ENCODE data around the gene HSH2D. TPM values are rescaled to one million over a fixed set of nuclear protein-coding genes. Genes with fewer than 3 reads are reported as not detected.

HSH2D gene
- total RNA-seq (2021; fragmentation: NEBNext Ultra II Directional; extraction: Animal tissue kit (Norgen Biotek cat#: 25700)): not detected
- long read RNA-seq: 0 reads

DNA sequence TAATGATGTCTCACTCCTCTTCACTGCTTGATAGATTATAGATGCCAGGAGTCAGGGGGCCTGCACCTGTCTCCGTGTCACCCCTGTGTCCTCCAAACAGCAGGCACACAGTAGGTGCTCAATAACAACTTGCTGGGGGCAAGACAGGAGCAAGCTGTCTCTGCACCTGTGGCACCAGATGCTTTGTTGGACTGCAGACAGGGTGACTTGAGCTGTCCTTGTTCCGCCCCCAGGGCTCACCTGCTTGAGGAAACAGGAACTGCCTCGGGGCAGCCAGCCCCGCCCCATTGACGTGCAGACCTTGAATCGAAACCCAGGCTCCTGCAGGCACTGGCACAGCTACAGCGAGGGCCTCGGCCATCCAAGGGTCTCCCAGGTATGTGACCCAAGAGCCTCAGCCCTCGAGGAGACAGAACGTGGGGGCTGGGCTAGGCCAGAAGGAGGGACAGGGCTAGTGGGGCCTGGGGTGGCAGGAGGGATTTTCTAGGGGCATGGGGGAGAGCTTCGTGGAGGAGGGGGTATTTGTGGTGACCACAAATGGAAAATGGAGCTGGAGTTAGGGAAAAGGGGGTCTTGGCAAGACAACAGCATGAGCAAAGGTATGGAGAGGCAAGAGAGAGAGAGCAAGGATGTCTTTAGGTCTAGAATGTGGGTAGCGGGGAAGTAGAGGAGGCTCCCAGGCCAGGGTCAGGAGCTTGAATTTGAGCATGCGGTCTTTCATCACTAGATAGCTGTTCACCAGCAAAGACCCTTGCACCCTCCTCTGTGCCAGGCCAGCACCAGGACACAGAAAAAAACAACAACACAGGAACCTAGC, at the start of gene HSH2D:
HSH2D (plus strand) TSS at position 287 of the 817 bp plus-strand sequence. CDS start 5,066 bp downstream, outside the sequence.
- Mint-ChIP-seq H3K36me3 (ENCODE audit: low read depth) (no peaks in the 10 kb centered on the region), H3K27me3 (ENCODE audit: insufficient read depth) (peaks cover 12% of the 10 kb centered on the region), H3K9me3 (no peaks in the 10 kb centered on the region), H3K4me3 (no peak within 1 kb of the TSS), H3K4me1 (ENCODE audit: low read depth) (no peaks in the 10 kb centered on the region), H3K27ac (no peak within 1 kb of the TSS)
- DNase-seq: no peak
- no peak for TF ChIP-seq CTCF (IDR thresholded peaks at IDR 0.05)

- peaks cover 71% of the 10 kb centered on the region for H3K36me3 Mint-ChIP-seq (ENCODE audit: low read depth)
- H3K27ac Mint-ChIP-seq: peak overlapping the region; percentile 81
- H3K27me3 Mint-ChIP-seq (ENCODE audit: insufficient read depth): peaks cover 23% of the 10 kb centered on the region
- DNase-seq: no peak
- H3K4me1 Mint-ChIP-seq (ENCODE audit: low read depth): peaks cover 51% of the 10 kb centered on the region
- TF ChIP-seq CTCF (IDR thresholded peaks at IDR 0.05): no peak
- H3K4me3 Mint-ChIP-seq: no peak overlapping the region
- no peaks in the 10 kb centered on the region for H3K9me3 Mint-ChIP-seq
Measured at GRCh38 chr19:16094360-16095070, 49.0 kb upstream of the HSH2D start.

GRCh38 chr19:16095071-16095571, 48.4 kb upstream of the HSH2D start:
- no peak overlapping the region; the same call in 1 of the 2 replicates for H3K4me3 Mint-ChIP-seq
- no peak for TF ChIP-seq CTCF (IDR thresholded peaks at IDR 0.05)
- no peaks in the 10 kb centered on the region for H3K9me3 Mint-ChIP-seq
- DNase-seq: no peak
- H3K27me3 Mint-ChIP-seq (ENCODE audit: insufficient read depth): peaks cover 19% of the 10 kb centered on the region
- peaks cover 72% of the 10 kb centered on the region for H3K36me3 Mint-ChIP-seq (ENCODE audit: low read depth)
- peak overlapping the region; percentile 81 for H3K27ac Mint-ChIP-seq
- peaks cover 52% of the 10 kb centered on the region for H3K4me1 Mint-ChIP-seq (ENCODE audit: low read depth)

DNA sequence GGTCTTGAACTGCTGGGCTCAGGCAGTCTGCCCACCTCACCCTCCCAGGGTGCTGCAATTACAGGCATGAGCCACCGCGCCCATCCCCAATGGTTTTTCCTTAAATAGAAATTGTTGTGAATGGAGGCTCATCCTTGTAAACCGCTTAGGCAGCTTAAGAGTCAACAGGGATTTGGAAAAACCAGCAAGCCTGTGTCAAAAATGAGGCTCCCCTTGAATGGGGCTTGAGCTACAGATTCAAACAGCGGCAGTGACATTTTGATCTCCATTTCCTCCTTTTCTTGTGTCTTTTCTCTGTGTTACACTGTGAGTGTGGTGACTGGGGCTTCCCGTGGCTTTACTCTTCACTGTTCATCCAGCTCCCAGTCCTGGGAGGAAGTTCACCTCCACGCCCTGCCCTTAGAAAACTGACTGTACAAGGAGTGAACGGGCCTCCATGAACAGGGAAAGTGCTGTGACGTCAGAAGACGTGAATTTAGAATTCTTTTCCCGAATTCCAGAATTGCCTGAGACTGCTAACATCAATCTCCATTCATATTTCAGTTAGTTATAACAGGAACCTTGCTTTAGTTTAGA, 47.1 kb upstream of the HSH2D start:
- Mint-ChIP-seq H3K27me3 (ENCODE audit: insufficient read depth) (peaks cover 19% of the 10 kb centered on the region), H3K9me3 (no peaks in the 10 kb centered on the region), H3K4me3 (no peak overlapping the region), H3K36me3 (ENCODE audit: low read depth) (peaks cover 70% of the 10 kb centered on the region), H3K27ac (peak overlapping the region; percentile 69), H3K4me1 (ENCODE audit: low read depth) (peaks cover 52% of the 10 kb centered on the region)
- no peak for DNase-seq
- TF ChIP-seq CTCF (IDR thresholded peaks at IDR 0.05): no peak

DNA sequence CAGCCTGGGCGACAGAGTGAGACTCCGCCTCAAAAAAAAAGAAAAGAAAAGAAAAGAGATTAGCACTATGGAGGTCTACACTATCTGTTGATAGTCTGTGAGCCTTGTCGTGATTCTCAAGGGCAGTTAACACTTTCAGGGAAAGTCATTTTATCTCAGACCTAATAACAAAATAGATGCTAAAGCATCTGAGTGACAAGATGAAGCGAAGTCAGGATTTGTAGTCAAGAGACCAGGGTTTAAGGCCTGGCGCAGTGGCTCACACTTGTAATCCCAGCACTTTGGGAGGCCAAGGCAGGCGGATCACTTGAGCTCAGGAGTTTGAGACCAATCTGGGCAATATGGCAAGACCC, 45.1 kb upstream of the HSH2D start:
- no peak for DNase-seq
- Mint-ChIP-seq H3K4me3 (peak overlapping the region; percentile 39; the same call in 1 of the 2 replicates), H3K27ac (peak overlapping the region; percentile 70), H3K9me3 (no peaks in the 10 kb centered on the region), H3K36me3 (ENCODE audit: low read depth) (peaks cover 66% of the 10 kb centered on the region), H3K4me1 (ENCODE audit: low read depth) (peaks cover 38% of the 10 kb centered on the region), H3K27me3 (ENCODE audit: insufficient read depth) (peaks cover 23% of the 10 kb centered on the region)
- TF ChIP-seq CTCF (IDR thresholded peaks at IDR 0.05): no peak
